Neural progenitor cell (in vitro differentiated cells): ENCODE measurements around the gene STRADA. TPM values are rescaled to one million over a fixed set of nuclear protein-coding genes. Genes with fewer than 3 reads are reported as not detected.

Experiments used
- DNase-seq: peaks from one replicate; pipeline ENCODE4 v3.0.0-alpha.2; 2016; ENCODE audit warnings: low spot score
- H2AFZ ChIP-seq: fragments of 200-600 bp; sonication (generic); replicated peaks from 2 replicates; pipeline ENCODE4 v1.6.1; 2016; ENCODE audit warnings: antibody characterized with exemption
- H3F3A ChIP-seq: fragments of 200-600 bp; sonication (generic); 2 replicates; pipeline ENCODE4 v1.6.1; 2016; ENCODE audit warnings: antibody characterized with exemption, low read depth
- H3K27ac ChIP-seq: fragments of 200-600 bp; sonication (generic); 2 replicates; pipeline ENCODE4 v1.5.1; 2016; ENCODE audit warnings: mild to moderate bottlenecking
- H3K27me3 ChIP-seq: fragments of 200-600 bp; sonication (generic); 2 replicates; pipeline ENCODE4 v1.6.1; 2016; ENCODE audit warnings: mild to moderate bottlenecking, moderate library complexity
- H3K36me3 ChIP-seq: fragments of 200-600 bp; sonication (generic); 2 replicates; pipeline ENCODE4 v1.5.1; 2016
- H3K4me1 ChIP-seq: fragments of 200-600 bp; sonication (generic); 2 replicates; pipeline ENCODE4 v1.6.1; 2016; ENCODE audit warnings: mixed run types
- H3K4me2 ChIP-seq: fragments of 200-600 bp; sonication (generic); 2 replicates; pipeline ENCODE4 v1.6.1; 2016
- H3K4me3 ChIP-seq: fragments of 200-600 bp; sonication (generic); 2 replicates; pipeline ENCODE4 v1.5.1; 2016
- H3K79me2 ChIP-seq: fragments of 200-600 bp; sonication (generic); 2 replicates; pipeline ENCODE4 v1.6.1; 2016; ENCODE audit warnings: low read depth
- H3K9ac ChIP-seq: fragments of 200-600 bp; sonication (generic); 2 replicates; pipeline ENCODE4 v1.6.1; 2016
- H3K9me3 ChIP-seq: fragments of 200-600 bp; sonication (generic); 2 replicates; pipeline ENCODE4 v1.5.1; 2016; ENCODE audit warnings: low read depth
- H4K20me1 ChIP-seq: fragments of 200-600 bp; sonication (generic); 2 replicates; pipeline ENCODE4 v1.6.1; 2016; ENCODE audit warnings: low read depth
- H3K27ac Mint-ChIP-seq: 3 replicates; pipeline ENCODE4 v1.8.0; 2021; ENCODE audit warnings: mixed read lengths
- H3K27me3 Mint-ChIP-seq: 2 replicates; pipeline ENCODE4 v1.8.0; 2022; ENCODE audit warnings: low read depth, mild to moderate bottlenecking, inconsistent platforms, moderate library complexity, mixed read lengths; ENCODE audit not compliant: insufficient read depth
- H3K36me3 Mint-ChIP-seq: 3 replicates; pipeline ENCODE4 v1.8.0; 2021; ENCODE audit warnings: mixed read lengths
- H3K4me1 Mint-ChIP-seq: 3 replicates; pipeline ENCODE4 v1.8.0; 2021; ENCODE audit warnings: mixed read lengths
- H3K4me3 Mint-ChIP-seq: 3 replicates; pipeline ENCODE4 v1.8.0; 2021; ENCODE audit warnings: mild to moderate bottlenecking, moderate library complexity, mixed read lengths
- H3K9me3 Mint-ChIP-seq: 3 replicates; pipeline ENCODE4 v1.8.0; 2020; ENCODE audit warnings: mixed read lengths
- EZH2 ChIP-seq: fragments of 200-600 bp; sonication (generic); IDR thresholded peaks from 2 replicates; pipeline ENCODE4 v1.6.1; 2017; ENCODE audit warnings: antibody characterized with exemption, mild to moderate bottlenecking, moderate library complexity
- EZH2phosphoT487 ChIP-seq: fragments of 200-600 bp; sonication (generic); IDR thresholded peaks from 2 replicates; pipeline ENCODE4 v1.6.1; 2017; ENCODE audit warnings: antibody characterized with exemption
- total RNA-seq: library from RNA; depleted of rRNA; stranded (reverse); fragments of >200 nt; gene quantifications from 2 replicates; pipeline ENCODE4 v1.2.3, GENCODE V29; 2015; ENCODE audit warnings: low replicate concordance
- TF ChIP-seq, protein P1 (sequence below): fragments of 200-600 bp; sonication (generic); IDR thresholded peaks from 2 replicates; pipeline ENCODE4 v1.5.1; 2017; ENCODE audit warnings: antibody characterized with exemption, mild to moderate bottlenecking

STRADA gene
- total RNA-seq, 1 donor from 2014 or later, result 69.6 TPM

DNA sequence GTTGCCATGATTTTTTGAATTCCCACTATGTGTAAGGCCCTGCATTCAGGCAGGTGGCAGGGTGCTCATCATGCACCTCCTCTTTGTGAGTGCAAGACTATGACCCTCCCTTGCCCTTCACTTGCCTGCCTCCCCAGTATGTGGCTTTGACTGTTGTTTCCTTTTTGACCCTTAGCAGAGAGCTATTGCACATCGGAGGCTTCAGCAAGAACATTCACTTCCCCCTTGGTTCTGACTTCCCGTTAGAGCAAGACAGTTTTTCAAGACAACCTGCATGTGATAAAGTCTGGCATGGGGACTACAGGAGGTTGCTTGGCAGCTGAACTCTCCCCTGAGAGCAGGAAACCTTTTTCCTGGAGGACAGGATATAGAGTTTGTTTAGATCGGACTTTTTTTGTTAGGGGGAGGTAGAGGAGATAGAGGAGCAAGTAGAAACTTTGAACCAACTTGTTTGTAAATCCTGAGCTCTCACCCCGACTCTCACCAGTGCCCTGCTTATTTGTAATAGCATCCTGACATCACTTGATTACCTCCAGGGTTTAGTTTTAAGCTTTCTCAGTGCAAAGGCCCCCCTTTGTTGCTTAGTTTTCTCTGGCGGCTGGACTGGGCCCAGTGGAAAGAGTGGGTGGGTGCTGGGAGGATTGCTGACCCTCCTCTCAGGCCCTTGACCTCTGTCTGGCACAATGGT lies 75.9 kb downstream of the STRADA start:
- Mint-ChIP-seq H3K36me3 (peaks cover 23% of the 10 kb centered on the region), H3K4me1 (no peaks in the 10 kb centered on the region), H3K4me3 (no peak overlapping the region), H3K27me3 (peaks cover 3% of the 10 kb centered on the region), H3K9me3 (no peaks in the 10 kb centered on the region), H3K27ac (no peak overlapping the region)
- no peak overlapping the region for H3K9ac ChIP-seq
- no peak overlapping the region for H3K4me2 ChIP-seq
- H3K27me3 ChIP-seq, result no peaks in the 10 kb centered on the region
- no peaks in the 10 kb centered on the region for H3K4me1 ChIP-seq
- H2AFZ ChIP-seq, result no peak overlapping the region
- TF ChIP-seq EZH2phosphoT487, result no peak
- no peak overlapping the region for H3K4me3 ChIP-seq
- H4K20me1 ChIP-seq, result no peaks in the 10 kb centered on the region
- no peak overlapping the region for H3K27ac ChIP-seq
- H3K79me2 ChIP-seq, result no peaks in the 10 kb centered on the region
- DNase-seq, result no peak
- H3K9me3 ChIP-seq, result no peaks in the 10 kb centered on the region
- H3F3A ChIP-seq, result no peaks in the 10 kb centered on the region
- peaks cover 4% of the 10 kb centered on the region for H3K36me3 ChIP-seq

DNA sequence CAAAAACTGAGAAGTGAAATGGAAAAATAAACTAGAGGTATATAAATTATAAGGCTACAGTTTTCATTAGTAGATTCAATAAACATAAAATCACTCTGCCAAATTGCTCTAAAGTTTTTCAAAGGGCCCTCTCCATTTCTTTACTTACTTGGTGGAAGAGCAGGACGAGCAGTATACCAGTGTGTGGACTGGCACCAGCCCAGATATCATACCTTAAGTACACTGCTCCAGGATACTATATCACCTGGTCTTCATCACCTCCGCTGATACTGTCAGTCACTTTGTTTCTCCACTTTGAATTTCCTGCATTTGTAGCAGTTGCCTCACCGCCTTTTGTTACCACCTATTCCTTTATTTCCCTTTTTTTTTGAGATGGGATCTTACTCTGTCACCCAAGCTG lies 81.7 kb downstream of the STRADA start:
- peaks cover 4% of the 10 kb centered on the region for H3F3A ChIP-seq
- H3K4me3 Mint-ChIP-seq, result no peak overlapping the region
- H3K4me1 ChIP-seq, result no peaks in the 10 kb centered on the region
- no peaks in the 10 kb centered on the region for H3K9me3 Mint-ChIP-seq
- no peaks in the 10 kb centered on the region for H3K79me2 ChIP-seq
- no peaks in the 10 kb centered on the region for H3K9me3 ChIP-seq
- no peak overlapping the region for H3K27ac ChIP-seq
- H3K9ac ChIP-seq, result no peak overlapping the region
- H3K36me3 Mint-ChIP-seq, result peaks cover 21% of the 10 kb centered on the region
- H3K4me3 ChIP-seq, result no peak overlapping the region
- TF ChIP-seq, protein P1, sequence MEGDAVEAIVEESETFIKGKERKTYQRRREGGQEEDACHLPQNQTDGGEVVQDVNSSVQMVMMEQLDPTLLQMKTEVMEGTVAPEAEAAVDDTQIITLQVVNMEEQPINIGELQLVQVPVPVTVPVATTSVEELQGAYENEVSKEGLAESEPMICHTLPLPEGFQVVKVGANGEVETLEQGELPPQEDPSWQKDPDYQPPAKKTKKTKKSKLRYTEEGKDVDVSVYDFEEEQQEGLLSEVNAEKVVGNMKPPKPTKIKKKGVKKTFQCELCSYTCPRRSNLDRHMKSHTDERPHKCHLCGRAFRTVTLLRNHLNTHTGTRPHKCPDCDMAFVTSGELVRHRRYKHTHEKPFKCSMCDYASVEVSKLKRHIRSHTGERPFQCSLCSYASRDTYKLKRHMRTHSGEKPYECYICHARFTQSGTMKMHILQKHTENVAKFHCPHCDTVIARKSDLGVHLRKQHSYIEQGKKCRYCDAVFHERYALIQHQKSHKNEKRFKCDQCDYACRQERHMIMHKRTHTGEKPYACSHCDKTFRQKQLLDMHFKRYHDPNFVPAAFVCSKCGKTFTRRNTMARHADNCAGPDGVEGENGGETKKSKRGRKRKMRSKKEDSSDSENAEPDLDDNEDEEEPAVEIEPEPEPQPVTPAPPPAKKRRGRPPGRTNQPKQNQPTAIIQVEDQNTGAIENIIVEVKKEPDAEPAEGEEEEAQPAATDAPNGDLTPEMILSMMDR, result no peak
- TF ChIP-seq EZH2phosphoT487 (no peak), EZH2 (no peak)
- H3K27ac Mint-ChIP-seq, result no peak overlapping the region
- H3K4me2 ChIP-seq, result no peak overlapping the region
- no peaks in the 10 kb centered on the region for H3K36me3 ChIP-seq
- H3K4me1 Mint-ChIP-seq, result peaks cover 7% of the 10 kb centered on the region
- DNase-seq, result no peak
- H3K27me3 ChIP-seq, result no peaks in the 10 kb centered on the region
- peaks cover 2% of the 10 kb centered on the region for H3K27me3 Mint-ChIP-seq
- H2AFZ ChIP-seq, result no peak overlapping the region
- H4K20me1 ChIP-seq, result no peaks in the 10 kb centered on the region

DNA sequence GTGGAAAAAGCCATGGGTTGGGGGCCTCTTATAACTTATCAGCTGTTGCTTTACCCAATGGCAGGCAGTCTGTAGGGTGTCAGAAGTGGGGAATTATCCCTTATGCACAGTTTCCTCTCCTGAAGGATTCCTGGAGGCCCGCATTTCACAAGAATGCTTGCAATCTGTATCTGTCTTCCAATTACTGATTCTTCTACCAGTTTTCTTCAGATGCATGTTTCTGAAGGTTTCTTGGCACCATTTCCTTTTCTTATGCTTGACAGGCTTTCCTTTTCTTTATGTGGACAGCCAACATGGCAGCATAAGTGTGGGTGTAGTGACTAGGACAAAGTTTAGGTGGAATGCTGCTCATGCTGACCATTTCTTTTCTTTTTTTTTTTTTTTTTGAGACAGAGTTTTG lies 83.2 kb downstream of the STRADA start:
- H3K4me3 ChIP-seq, result no peak overlapping the region
- H3K9me3 ChIP-seq, result no peaks in the 10 kb centered on the region
- Mint-ChIP-seq H3K36me3 (peaks cover 21% of the 10 kb centered on the region), H3K9me3 (no peaks in the 10 kb centered on the region), H3K4me3 (no peak overlapping the region), H3K4me1 (peaks cover 7% of the 10 kb centered on the region), H3K27ac (no peak overlapping the region), H3K27me3 (peaks cover 2% of the 10 kb centered on the region)
- peaks cover 4% of the 10 kb centered on the region for H3F3A ChIP-seq
- no peaks in the 10 kb centered on the region for H3K79me2 ChIP-seq
- no peak overlapping the region for H2AFZ ChIP-seq
- no peak overlapping the region for H3K27ac ChIP-seq
- no peak overlapping the region for H3K9ac ChIP-seq
- H3K4me1 ChIP-seq, result no peaks in the 10 kb centered on the region
- H4K20me1 ChIP-seq, result no peaks in the 10 kb centered on the region
- no peak overlapping the region for H3K4me2 ChIP-seq
- no peaks in the 10 kb centered on the region for H3K27me3 ChIP-seq
- no peaks in the 10 kb centered on the region for H3K36me3 ChIP-seq
- no peak for DNase-seq
- TF ChIP-seq, protein P1, result no peak
- TF ChIP-seq EZH2phosphoT487 (no peak), EZH2 (no peak)

DNA sequence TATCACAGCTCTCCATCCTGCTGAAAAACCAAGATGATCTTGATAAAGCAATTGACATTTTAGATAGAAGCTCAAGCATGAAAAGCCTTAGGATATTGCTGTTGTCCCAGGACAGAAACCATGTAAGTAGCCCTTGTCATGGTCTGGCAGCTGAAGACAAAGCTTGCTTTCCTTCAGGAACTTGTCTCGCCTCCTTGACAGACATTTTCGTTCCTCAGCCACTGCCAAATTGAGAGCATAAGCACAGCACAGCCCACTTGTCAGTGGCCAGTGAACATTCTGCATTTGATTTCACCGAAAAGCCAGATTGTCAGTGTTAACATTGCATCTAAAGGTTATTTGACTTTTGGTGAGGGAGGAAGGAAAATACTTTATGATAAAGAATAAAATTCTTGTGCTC lies 83.8 kb downstream of the STRADA start:
- H3K4me2 ChIP-seq, result no peak overlapping the region
- H3K79me2 ChIP-seq, result no peaks in the 10 kb centered on the region
- no peak overlapping the region for H3K4me3 ChIP-seq
- no peak overlapping the region for H3K27ac Mint-ChIP-seq
- H3K27me3 Mint-ChIP-seq, result peaks cover 2% of the 10 kb centered on the region
- no peak overlapping the region for H2AFZ ChIP-seq
- H4K20me1 ChIP-seq, result no peaks in the 10 kb centered on the region
- H3K4me1 Mint-ChIP-seq, result peaks cover 7% of the 10 kb centered on the region
- H3K36me3 Mint-ChIP-seq, result peaks cover 21% of the 10 kb centered on the region
- no peaks in the 10 kb centered on the region for H3K4me1 ChIP-seq
- H3K9me3 ChIP-seq, result no peaks in the 10 kb centered on the region
- H3K36me3 ChIP-seq, result no peaks in the 10 kb centered on the region
- H3K4me3 Mint-ChIP-seq, result no peak overlapping the region
- TF ChIP-seq, protein P1, result no peak
- TF ChIP-seq EZH2 (no peak), EZH2phosphoT487 (no peak)
- H3K27ac ChIP-seq, result no peak overlapping the region
- no peaks in the 10 kb centered on the region for H3K9me3 Mint-ChIP-seq
- H3K27me3 ChIP-seq, result no peaks in the 10 kb centered on the region
- no peak overlapping the region for H3K9ac ChIP-seq
- peaks cover 4% of the 10 kb centered on the region for H3F3A ChIP-seq
- DNase-seq, result no peak
